ENCODE measurements around the gene EVL.
"Not testable (repeated sequence)": the region's sequence is repeated elsewhere in the genome, so short reads cannot be mapped to it uniquely, and the experiment has no call there.

The EVL gene

DNA sequence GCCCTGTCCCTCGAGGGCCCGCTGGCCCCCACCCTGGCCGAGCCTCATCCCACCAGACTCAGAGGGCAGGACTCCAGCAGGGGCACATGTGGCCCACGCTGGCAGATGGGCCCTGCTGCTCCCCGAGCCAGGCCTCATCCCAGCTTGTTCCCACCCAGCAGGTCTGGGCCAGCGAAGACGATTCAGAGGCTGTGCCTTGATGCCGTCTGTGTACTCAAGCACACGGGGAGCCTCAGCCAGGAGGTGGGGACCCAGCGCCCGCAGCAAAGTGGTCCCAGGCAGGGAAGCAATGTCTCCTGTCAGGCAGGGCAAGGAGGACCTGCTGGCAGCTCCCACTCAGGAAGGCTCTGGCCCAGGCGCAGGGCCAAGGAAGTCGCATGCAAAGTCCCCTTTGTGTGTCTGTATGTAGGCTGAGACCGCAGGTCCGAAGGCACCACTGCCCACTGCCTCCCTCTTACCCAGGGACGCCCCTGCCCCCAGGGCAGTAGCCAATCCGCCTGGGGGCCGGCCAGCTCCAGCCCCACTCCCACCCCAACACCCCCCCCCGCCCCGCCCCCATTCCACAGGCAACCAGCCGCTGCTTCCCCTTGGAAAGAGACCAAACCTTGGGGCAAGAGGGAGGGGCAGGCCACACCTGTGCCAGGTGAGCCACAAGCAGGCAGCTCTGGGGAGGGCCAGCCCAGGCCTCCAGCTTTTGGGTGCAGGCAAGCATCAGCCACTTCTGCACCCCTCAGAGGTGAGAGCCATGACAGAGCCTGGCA lies 84.8 kb downstream of the EVL start:
- no peak for DNase-seq

DNA sequence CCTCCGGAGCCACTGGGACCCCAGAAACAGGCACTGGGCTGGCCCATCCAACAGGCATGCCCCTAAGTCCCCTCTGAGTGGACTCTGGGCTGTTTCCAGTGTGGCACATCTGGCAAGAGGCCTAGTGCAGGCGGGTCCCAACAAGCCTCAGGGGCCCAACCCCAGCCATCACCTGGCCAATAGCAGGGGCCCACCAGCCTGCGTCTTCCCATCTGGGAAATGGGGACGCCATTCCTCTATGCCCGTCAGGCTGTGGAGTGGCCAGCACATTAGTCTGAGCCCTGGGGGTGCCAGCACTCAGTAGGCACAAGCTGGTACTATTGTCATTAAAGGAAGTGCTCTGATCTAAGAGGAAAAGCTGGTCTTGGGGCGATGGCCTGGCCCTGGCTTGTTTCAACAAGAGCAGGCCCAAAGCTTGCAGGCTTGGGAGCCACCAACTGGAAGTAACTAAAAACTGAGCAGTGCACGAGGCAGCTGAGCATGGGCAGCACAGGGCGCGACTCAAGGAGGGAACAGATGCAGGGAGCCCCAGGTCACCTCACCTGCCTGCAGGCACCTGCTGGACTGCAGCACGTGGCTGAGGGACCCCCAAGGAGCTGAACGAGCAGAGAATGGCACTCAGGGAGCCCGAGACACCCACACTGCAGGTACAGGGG lies 85.8 kb downstream of the EVL start:
- no peak for DNase-seq

DNA sequence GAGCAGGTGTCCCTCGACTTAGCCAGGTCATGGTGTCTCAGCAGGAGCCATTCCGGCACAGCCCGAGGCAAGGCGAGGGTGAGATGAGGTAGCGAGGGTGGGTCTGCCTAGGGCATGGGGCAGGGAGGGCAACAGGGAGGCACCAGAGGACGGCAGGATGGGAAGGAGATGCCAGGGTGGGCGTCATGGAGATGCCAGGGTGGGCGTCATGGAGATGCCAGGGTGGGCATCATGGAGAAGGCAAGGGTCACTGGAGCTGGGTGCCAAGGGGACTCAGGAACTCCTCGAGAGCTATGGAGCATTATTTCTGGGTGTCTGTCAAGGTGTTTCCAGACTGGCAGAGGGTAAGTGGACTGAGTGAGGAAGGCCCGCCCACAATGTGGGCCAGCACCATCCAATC lies 86.9 kb downstream of the EVL start:
- DNase-seq: no peak

DNA sequence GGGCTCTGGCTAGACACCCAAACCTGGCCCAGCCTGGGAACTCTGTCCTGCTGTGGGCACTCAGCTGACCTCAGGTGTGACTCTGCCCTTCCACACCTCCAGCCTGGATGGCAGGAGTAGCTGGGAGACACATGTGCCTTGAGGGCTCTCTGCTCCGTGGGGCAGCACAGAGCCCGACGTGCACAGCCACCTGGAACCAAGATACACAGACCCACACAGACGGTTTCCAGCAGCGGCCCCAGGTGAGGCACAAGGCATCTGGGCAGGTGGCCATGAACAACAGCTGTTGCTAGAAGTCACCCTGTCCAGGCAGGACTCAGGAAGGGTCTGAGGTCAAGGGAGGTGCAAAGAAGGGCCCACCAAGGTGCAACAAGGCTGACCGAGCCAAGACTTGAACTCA lies 88.3 kb downstream of the EVL start:
- no peak for DNase-seq

DNA sequence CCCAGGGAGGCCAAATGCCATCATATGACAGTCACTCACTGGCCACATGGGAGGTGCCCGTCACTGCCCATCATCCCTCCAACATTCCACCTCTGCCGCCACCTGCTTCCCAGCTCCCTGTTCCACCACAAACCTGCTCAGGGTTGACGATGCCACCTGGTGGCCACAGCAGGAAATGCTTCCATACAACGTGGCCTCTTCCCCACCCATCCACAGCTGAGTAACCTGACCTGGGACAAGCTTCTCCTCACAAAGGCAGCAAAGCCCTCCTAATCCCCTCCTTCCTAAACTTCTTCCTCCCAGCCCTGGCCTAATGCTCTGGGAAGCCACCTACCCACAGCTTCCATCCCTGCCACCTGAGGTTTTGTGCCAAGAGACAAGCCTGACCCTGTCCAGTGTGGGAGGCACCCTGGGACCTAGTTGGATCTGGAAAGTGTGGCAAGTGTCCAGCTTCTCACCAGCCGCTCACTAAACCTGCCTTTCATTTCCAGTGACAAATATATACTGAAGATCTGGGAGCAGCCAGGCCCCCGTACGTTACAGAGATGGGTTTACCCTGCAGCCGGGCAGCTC lies 89.9 kb downstream of the EVL start:
- peak; percentile 66 for DNase-seq

DNA sequence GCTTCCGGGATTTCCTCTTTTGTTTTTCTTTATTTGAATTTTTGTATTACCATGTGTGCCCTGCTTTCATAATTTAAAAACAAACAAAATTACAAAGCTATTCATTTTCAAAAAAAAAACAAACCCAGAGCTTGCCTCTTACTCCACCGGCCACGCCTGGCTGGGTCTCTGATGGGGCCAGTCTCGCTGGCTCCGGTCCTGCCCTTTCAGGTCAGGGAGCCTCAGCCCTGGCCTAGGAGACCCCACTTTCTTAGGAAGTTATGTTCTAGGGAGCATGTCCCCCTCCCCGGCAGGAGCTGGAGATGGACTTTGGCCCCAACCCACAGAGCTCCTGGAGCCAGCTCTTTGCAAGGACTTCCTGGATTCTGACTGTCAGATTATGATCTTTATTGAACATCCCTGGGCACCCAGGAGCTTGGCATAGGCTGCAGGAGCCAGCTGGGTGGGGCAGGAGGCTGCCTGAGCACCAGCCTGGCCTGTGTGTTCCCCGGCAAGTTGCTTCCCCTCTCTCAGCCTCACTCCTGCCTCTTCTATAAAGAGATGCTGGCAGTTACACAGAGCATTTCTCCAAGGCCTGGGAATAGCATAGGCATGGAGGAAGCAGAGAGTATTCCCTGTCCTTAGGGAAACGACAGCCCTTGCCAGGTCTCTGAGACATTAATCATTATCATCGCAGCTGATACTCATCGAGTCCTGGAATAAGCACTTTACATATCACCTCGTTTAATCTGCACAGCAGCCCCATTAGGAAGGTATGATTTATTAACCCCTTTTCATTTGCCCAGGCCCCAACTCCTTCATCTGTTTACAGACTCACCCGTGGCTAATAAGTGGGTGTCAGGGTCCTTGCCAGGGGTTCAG lies 90.8 kb downstream of the EVL start:
- no peak for DNase-seq

DNA sequence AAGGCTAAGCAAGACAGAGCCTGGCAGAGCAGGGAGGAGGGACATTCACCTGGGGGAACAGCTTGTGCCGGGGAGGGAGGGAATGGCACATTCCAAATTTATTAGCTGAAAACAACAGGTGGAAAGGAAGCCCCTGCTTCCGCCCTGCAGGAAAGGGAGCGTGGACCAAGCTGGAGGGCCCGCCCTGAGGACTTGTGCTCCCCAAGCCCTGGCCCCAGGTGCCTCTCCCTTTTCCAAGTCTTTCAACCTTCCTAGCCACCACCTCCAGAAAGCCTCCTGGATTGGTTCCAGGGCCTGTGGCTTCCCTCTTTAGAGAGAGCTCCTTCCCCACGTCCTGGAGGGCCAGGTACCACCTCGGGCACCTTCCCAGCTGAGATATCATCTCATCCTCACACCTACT lies 91.6 kb downstream of the EVL start:
- DNase-seq: no peak

DNA sequence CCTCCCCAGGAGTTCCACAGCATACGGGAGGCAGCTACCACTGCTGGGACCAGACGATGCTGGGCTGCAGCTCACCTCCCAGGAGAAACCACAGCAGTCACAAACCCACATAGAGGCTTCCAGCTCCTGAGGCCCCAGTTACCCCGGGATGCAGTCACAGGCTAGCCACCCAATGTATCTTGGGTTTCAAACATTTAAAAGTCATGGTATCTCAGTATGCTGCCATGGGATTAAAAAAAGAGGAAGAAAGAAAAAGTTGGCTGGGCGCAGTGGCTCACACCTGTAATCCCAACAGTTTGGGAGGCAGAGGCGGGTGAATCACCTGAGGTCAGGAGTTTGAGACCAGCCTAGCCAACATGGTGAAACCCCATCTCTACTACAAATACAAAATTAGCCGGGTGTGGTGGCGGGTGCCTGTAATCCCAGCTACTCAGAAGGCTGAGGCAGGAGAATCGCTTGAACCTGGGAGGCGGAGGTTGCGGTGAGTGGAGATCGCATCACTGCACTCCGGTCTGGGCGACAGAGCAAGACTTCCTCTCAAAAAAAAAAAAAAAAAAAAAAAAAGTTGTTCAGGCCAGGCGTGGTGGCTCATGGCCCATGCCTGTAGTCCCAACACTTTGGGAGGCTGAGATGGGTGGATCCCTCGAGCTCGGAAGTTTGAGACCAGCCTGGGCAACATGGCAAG lies 92.5 kb downstream of the EVL start:
- DNase-seq: not testable (repeated sequence)

DNA sequence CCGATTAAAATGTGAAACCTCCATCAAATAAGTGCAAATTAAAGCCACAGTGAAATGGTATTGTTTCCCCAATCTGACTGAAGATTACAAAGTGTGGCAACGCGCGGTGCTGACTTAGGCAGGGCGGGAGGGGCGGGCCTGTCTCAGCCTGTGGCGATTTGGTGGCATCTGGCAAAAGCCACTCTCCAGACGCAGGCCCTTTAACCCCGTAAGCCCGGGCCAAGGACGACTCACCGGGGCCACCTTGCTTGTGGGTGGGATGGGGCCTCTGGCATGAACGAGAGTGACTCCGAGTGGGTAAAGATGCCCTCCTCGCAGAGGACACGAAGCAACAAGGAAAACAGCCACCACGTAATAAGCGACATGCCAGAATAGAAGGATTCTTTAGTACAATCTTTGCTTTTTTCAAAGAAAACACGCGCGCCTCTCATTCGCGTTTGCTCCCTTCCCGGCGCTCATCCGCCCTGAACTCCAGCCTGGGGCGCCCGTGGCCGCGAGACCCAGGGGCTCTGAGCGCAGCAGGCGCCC lies 93.4 kb downstream of the EVL start:
- DNase-seq: no peak

DNA sequence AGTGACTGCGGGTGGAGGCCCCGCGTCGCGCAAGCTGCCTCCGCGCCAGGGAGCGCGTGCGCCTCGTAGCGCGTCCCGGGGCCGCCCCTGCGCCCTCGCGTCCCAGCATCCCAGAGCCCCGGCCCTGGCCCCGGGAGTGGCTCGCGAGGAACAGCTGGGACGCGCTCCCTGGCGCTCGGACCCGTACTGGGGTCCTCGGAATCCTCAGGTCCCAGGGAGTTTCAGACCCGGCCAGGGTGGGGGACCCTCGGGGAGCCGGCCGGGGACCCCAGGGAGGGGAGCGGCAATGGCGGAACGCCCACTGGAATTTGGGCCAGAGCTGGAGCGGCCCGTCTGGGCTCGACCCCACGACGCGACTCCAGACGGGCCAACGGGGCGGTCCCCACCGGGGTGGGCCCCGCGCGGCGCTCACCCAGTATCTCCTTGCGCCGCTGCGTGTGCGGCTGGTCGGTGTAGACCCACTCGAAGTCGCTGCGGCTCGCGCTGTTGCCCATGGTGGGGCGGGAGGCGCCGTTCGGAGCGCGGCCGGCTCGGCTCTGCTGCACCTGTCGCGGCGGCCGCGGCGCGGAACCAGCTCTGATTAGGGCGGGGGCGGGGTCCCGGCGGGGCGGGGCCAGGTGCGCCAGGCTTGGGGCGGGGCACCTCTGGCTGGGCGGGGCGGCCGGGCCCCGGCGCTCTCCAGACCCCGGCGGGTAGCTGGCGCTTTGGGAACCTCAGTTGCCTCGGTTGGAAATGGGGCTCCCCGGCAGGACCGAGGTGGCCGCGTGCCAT lies 94.1 kb downstream of the EVL start, which contains the start of gene DEGS2:
TSS of gene DEGS2 (minus strand) at position 552 of the 771 bp plus-strand sequence. CDS start at position 494, 58 bp downstream.
- peak; percentile 50 for DNase-seq

DNA sequence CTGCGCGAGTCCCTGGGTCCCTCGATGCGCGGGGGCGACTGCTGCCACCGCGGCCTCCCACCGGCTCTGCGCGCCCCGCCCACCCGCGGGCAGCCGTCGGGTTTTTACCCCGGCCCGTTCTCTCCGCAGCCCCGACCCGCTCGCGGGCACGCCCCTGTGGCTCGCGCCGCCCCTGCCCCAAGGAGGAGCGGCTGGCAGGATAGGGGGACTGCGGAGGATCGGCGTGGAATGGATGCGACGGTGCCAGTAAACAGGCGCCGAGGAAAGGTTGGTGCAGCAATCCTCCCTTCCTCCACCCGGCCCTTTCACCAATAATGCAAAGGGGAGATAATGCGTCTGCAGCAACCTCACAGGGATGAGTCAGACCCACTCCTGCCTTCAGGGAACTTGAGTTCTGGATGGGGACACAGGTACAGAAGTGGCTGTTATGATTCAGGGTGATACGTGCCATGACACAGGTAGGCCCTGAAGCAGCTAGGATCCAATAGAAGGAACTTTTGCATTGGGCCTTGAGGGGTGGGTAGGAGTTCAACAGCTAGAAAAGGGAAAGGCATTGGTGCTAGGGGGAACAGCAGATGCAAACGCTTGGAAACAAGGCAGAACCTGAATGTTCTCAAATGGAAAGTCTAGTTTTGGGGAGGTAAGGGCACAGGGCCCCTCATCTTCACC lies 94.8 kb downstream of the EVL start:
- no peak for DNase-seq

DNA sequence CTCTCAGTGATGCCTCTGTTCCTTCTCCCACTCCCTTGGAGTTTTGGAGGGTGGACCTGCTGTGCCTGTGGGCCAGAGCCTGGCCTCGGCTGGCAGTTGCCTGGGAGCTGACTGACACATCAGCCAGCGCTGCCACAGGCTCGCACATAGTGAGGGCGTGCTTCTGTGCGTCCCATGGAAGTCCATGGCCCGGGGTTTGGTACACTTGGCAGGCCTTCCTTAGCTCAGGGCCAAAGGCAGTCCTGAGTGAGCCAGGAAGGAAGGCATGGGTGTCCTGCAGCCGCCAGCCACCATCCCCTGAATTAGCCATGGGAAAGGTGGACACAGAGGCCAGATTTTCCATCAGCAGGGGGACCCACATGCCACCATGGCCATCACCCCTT lies 95.3 kb downstream of the EVL start:
- DNase-seq: no peak

DNA sequence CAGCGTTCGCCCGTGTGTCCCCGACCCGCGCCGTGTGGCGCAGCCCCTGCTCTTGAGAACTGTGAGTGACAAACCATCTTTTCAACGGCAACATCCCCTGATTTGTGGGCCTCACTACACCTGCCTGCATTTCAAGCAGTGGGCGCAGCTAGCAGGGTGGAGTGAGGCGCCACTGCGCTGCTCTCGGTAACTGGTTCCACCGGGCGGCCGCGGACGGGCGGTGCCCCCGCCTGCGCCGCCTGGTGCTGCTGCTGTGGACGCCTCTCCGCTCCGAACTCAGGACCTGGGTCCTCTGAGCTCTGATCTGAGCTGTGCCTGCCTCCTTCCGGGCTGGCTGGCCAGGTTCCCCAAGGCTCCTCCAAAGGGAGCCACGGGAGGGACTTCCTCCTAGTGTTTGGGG lies 100.2 kb downstream of the EVL start:
- DNase-seq: peak; percentile 46

DNA sequence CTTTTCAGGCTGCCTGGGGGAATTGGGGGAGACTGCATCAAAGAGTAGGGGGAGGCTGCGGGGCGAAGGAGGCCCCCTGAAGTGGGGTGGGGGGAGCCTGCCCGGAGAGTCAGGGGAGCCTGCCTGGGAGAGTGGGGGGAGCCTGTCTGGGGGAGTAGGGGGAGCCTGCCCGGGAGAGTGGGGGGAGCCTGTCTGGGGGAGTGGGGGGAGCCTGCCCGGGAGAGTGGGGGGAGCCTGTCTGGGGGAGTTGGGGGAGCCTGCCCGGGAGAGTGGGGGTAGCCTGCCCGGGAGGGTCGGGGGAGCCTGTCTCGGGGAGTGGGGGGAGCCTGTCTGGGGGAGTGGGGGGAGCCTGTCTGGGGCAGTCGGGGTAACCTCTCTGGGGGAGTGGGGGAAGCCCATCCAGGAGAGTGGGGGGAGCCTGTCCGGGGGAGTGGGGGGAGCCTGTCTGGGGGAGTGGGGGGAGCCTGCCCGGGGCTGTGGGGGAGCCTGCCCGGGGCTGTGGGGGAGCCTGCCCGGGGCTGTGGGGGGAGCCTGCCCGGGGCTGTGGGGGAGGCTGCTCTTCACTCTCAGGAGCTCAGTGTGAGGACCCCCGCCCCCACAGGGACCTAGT lies 100.7 kb downstream of the EVL start:
- no peak for DNase-seq

DNA sequence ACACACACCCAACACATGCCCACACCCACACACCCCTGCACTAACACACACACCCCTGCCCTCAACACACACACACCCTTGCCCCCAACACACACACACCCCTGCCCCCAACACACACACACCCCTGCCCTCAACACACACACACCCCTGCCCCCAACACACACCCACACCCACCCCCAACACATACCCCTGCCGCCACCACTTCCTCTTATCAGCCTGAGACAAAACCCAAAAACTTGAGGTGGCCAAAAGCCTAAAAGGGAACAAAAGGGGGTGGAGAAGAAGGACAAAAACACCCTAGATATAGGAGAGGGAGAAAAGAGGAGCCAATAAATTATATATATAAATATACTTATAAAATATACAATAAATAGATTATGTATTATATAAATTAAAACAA lies 103.3 kb downstream of the EVL start:
- peak; percentile 94 for DNase-seq

DNA sequence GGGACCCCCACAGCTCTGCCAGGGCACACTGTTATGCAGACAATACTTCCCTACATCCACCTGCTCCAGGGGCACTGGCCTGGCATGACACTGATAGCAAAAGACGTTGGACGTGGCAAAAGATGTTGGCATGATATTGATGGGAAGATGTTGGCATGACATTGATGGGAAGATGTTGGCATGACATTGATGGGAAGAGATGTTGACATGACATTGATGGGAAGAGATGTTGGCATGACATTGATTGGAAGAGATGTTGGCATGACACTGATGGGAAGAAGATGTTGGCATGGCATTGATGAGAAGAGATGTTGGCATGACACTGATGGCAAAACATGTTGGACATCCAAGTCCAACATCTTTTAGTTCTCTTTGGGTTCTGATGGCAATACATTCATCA lies 105.7 kb downstream of the EVL start:
- DNase-seq: no peak

DNA sequence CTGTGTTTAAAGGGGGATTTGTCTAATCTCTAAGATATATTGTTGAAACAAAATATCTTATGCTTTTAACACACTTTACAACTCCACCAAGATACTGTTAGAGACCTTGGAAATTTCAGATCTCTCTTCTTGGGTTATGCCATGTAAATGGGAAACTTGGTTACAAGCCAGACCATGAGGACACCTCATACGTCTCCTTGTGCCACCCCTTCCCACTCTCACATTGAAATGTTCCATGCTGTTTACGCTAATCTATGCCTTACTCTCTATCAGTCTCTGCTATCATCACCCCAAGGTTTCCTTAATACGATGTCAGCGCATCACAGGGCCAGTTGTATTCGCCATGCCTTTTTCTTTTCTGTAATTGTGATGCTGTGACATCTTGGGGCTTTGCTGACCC lies 107.6 kb downstream of the EVL start:
- no peak for DNase-seq

DNA sequence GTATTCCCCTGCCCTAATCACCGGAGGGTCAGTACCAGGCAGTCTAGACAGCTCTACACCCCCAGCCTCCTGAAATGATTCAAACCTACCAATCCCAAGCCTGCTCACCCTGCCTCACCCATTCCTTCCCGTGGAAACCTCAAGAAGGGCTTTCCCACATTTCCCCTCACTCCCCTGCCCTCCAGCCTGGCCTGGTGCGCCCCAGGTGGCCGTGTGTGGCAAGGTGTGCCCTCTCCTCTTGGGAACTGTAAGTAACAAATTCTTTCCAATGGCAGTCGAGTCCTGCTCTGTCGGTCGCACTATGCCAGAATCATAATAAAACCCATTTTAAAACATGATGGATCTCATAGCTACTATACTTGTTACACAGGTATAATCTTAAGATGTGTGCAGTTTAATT lies 108.1 kb downstream of the EVL start:
- no peak for DNase-seq

DNA sequence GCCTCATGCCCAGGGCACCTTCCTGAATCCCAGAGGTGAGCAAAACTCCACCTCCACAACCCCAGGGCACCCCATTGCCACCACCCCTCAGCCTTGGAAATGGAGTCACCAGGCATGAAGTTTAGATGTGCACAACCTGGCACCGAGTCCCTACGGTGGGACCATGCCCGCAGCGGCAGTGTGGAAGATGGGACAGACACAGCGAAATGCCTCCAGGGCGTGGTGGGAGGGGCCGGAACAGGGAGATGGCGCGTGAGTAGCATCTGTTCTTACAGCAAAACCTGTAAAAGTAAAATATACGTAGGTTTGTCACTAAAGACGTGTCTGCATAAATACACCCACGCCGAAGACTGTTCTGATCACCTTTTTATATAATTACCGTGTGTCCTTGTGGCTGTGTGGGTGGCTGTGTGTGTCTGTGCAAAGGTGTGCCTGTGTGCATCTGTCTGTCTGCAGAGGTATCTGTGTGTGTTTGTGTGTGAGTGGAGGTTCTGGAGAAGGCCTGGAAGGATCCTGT lies 111.6 kb downstream of the EVL start:
- no peak for DNase-seq

DNA sequence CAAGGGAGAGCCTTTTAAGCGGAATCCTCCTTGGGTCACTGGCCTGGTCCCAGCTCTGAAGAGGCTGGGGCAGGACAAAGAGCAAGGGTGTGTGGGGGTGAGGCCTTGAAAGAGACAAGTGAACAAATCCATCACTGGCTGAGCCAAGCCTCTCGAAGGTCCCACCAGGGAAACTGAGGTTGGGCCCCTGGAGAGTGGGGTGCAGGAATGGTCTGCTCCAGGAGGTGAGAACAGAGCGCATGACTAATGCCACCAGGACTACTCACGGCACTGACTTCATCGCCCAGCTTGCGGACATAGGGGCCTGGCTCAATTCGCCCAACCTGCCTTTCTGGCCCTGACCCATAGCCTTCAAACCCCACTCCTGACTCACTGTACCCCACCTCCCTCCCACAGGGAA lies 113.5 kb downstream of the EVL start:
- DNase-seq: no peak
